ENCODE data around the gene INTS1.

Gene INTS1, protein sequence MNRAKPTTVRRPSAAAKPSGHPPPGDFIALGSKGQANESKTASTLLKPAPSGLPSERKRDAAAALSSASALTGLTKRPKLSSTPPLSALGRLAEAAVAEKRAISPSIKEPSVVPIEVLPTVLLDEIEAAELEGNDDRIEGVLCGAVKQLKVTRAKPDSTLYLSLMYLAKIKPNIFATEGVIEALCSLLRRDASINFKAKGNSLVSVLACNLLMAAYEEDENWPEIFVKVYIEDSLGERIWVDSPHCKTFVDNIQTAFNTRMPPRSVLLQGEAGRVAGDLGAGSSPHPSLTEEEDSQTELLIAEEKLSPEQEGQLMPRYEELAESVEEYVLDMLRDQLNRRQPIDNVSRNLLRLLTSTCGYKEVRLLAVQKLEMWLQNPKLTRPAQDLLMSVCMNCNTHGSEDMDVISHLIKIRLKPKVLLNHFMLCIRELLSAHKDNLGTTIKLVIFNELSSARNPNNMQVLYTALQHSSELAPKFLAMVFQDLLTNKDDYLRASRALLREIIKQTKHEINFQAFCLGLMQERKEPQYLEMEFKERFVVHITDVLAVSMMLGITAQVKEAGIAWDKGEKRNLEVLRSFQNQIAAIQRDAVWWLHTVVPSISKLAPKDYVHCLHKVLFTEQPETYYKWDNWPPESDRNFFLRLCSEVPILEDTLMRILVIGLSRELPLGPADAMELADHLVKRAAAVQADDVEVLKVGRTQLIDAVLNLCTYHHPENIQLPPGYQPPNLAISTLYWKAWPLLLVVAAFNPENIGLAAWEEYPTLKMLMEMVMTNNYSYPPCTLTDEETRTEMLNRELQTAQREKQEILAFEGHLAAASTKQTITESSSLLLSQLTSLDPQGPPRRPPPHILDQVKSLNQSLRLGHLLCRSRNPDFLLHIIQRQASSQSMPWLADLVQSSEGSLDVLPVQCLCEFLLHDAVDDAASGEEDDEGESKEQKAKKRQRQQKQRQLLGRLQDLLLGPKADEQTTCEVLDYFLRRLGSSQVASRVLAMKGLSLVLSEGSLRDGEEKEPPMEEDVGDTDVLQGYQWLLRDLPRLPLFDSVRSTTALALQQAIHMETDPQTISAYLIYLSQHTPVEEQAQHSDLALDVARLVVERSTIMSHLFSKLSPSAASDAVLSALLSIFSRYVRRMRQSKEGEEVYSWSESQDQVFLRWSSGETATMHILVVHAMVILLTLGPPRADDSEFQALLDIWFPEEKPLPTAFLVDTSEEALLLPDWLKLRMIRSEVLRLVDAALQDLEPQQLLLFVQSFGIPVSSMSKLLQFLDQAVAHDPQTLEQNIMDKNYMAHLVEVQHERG (N-terminal part only)
- total RNA-seq, result 152 to 199 reads per million in 2 experiments

DNA sequence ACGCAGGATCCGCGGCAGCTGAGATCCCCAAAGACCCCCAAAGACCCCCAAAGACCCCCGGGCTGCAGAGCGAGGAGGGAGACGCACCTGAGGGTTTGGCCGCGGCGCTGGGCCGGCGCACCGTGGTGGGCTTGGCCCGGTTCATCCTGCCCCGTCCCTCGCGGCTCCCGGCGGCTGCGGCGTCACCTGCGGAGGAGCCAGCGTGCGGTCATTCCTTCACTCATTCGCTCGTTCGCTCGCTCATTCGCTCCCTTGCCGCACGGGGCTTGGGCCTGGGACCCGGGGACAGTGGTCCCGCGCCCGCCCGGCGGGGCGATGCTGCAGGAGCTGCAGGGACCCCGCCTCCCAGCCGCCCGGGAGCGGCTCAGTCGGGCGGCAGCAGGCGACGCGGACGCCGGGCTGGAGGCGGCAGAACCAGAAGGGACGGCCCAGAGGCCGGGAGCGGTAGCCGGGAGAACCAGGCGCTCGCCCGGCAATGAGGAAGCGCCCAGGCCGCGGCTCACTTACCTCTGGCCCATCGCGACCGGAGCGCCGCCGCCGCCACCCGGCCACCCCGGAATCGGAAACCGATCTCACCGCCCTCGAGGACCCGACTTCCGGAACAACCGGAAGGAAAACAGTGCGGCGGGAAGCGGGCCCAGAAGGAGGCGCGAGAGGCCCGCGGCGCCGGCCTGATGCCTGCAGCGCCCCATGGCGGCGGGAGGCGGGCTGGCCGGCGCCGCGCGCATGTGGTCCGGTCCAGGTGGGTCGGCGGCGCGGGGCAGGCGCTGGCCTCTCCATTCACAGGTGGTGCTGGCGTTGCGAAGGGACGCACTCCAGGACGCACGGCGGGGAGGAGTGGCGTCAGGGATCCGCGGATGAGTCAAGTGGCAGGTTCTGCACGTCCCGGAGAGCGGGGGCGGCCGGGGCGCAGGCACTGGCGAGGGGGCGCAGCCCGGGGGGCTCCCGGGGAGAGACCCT lies at the start of gene INTS1:
Gene INTS1, minus strand, starts transcription at position 574 of the 960 bp plus-strand sequence. Its CDS starts 429 bp downstream, at position 145.
- peak; percentile 84 for DNase-seq (ENCODE audit: low read depth)

DNA sequence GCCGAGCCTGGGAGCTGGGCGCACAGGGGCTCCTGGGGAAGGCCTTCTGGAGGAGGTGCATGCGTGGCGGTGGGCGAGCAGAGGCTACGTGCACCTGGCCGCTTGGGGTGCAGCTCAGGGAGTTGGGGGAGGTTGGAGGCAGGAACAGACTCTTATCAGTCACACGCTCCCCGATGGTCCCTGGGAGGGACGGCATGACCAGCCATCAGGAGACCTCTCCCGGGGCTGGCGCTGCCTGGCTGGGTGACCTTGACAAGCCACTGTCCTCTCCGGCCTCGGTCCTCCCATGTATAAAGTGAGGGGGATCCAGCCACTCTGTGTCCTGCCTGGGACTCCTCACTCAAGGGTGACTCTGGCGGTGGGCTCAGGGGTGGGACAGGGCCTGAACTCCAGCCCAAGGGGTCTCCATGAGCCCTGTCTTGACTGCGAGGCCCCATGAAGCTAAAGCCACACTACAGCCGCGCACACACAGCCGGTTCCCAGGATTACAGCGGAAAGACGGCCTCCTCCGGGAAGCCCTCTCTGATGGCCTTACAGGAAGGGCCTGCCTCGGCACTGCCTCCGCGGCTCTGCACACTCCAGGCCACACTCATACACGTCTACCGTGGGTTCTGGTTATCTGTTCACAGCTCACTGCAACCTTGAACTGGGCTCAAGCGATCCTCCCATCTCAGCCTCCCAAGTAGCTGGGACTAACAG lies 49.5 kb upstream of the INTS1 start:
- DNase-seq (ENCODE audit: low read depth), result no peak

DNA sequence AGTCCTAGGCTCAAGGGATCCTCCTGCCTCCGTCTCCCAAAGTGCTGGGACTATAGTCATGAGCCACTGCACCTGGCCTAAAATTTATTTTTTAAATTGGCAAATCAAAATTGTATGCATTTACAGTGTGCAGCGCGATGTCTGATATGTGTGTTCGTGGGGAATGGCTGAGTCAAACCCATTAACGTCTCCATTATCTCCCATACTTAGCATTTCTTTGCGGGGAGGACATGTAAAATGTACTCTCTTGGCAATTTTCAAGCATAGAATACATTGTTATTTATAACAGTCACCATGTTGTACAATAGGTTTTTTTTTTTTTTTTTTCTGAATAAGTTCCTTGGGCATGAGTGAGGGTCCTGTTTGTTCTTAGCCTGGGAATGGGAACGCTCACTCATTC lies 48.0 kb upstream of the INTS1 start:
- no peak for DNase-seq (ENCODE audit: low read depth)

DNA sequence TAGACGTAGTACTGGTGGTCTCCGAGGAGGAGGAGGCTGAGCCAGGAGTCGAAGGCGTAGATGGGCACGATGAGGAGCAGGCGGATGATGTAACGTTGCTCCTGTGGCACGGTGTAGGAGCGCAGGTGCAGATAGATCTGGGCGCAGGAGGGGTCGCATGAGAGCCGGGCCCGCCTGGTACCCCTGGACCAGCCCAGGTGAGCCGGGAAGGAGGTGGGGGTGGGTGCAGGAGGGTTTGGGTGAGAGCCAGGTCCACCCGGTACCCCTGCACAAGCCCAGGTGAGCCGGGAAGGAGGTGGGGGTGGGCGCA lies 46.6 kb upstream of the INTS1 start:
- no peak for DNase-seq (ENCODE audit: low read depth)

DNA sequence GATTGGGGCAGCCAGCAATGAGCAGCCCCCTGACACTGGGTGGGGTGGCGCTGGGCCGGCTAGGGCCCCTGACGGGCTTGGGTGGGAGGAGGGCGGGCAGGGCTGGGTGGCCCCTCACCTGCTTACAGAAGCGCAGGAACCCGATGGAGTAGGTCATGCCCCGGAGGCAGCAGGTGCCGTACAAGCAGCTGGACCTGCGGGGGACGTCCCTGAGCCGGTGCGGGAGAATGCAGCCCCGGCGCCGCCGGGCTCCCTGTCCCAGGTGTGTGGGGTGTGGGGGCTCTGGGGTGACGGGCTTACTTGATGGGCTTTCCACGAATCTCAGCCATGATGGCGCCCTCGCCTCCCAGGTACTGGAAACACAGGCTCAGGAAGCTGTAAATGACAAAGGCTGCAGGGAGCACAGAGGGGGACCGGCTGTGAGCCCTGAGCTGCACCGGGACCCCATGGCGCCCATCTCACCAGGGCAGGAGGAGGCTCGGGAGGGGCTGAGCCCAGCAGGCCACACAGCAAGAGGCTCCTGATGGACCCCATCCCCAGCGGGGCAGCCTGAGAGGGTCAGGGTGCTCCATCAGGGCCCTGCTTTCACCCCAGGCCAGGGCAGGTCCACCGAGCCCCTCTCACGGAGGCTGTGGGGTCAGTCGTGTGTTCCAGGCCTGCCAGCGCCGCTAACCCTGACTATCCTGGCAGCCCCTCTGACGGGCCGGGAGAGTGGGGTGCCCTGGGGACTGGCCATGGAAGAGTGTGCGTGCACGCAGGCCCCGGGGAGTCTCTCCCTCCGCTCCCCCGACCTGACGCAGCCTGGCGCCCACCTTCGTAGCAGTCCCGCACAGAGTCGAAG lies 46.0 kb upstream of the INTS1 start:
- DNase-seq (ENCODE audit: low read depth), result no peak

DNA sequence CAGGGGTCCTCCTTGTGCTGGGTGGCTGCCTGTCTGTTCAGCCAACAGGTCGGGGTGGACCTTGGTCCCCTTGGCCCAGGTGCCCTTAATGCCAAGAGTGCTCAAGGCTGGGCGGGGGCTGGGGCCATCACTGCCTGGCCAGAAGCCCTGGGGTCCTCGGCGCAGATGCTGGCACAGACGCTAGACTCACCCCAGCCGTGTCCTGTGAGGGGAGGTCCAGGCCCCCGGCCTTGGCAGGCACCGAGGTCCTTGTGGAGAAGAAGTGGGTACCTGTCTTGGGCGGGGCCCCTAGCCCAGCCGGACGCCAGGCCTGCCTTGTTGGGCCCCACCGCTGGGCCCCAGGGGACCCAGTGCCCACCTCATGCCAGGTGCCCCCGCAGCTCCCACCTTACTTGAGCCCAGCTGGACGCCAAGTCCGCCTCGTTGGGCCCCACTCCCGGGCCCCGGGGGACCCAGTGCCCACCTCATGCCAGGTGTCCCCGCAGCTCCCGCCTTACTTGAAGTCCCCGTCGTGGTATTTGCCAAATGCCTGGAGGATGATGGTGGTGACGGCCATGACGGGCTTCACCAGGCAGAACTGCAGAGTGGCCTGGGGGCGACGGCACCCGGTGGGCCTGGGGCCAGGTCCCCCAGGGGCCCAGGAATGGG lies 45.3 kb upstream of the INTS1 start:
- no peak for DNase-seq (ENCODE audit: low read depth)

DNA sequence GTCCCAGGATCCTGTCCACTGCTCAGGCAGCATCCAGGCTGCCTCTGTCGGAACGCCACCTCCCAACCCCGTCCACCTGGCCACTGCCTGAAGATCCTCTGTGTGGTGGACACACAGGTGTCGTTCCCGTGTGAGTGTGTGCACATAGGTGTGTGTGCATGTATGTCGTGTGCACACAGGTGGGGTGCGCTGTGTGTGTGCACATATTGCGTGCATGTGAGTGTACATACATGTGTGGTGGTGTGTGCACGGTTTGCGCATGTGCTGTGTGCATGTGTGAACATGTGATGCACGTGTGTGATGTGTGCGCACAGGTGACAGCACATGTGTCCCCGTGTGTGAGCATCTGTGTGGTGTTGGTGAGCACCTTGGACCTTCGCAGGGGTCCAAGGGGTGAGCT lies 44.8 kb upstream of the INTS1 start:
- DNase-seq (ENCODE audit: low read depth), result no peak

DNA sequence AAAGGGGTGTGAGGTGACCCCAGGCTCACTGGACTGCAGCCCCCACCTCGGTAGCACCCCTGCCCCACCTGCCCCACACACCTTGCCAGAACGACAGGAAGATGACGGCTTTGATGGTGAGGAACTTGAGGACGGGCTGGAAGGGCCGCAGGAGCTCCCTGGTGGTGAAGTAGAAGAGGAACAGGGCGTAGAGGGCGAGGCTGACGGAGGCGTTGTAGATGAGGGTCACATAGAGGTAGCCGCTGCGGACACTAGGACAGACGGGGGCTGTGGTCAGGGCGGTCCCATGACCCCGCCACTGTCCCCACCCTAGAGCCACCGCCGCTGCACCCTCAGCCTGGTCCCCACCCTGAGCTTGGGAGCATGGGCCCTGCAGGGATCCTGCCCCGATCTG lies 44.2 kb upstream of the INTS1 start:
- no peak for DNase-seq (ENCODE audit: low read depth)

DNA sequence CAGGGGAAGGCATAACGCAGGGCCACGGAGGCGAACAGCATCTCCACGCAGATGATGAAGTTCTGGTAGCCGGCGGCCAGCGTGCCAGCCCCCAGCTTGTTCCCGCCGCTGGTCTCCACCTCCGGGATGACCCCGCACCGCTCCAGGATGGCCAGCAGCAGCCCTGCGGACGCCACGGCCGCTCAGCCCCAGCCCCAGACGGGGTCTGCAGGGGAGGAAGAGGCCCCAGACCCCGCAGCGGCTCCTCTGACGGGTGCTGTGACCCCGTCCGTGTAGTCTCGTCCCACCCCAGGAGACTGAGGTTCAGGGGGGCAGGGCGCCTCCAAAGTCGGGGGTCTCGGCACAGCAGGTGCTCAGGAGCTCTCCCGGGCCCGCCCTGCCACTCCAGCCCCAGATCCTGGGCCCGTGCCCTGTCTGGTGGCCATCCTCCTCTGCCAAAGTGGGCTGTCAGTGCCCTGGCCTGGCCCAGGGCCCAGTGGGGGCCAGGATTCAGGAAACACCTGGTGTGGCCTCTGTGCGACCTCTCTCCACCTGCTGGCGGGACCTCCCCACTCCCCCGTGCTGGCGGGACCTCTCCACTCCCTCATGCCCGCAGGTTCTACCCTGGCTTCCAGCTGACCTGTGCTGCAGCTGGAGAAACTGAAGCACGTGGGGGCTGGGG lies 43.7 kb upstream of the INTS1 start:
- no peak for DNase-seq (ENCODE audit: low read depth)

DNA sequence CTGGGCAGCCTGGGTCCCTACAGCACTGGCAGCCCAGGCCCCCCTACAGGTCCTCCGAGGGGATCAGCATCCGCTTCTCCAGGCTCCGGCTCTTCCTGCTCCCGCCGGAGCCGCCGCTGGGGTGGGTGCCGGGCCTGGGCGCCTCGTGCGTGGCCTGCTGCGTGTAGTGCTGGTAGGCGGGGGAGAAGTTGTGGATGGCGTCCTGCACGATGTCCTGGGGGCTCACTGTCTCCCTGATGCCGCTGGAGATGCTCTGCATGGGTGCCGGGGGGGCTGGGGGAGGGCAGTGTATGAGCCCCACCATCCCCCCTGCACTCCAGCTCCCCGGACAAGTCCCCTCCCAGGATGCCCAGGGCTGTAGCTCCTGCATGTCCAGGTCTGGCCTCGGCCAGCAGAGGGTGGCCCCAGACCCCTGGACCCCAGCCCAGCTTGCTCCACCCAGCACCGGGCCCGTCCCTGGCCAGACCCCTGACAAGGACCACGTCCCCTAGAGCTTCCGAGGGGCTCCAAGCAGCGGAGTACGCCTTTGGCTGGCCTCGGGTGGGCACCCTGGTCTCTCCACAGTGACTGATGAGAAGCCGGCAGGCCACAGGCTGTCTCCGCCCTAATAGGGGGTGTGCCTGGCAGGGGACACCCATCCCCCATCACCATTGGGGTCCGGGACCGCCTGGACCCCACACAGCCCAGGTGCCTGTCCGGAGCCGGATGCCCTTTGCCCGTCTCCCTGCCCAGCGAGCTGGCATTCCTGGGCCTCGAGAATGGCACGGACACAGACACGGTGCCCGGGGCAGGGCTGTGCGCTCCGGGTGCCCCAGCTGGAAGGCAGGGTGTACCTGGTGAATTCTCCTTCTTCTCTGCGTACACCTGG lies 43.0 kb upstream of the INTS1 start:
- DNase-seq (ENCODE audit: low read depth), result no peak

DNA sequence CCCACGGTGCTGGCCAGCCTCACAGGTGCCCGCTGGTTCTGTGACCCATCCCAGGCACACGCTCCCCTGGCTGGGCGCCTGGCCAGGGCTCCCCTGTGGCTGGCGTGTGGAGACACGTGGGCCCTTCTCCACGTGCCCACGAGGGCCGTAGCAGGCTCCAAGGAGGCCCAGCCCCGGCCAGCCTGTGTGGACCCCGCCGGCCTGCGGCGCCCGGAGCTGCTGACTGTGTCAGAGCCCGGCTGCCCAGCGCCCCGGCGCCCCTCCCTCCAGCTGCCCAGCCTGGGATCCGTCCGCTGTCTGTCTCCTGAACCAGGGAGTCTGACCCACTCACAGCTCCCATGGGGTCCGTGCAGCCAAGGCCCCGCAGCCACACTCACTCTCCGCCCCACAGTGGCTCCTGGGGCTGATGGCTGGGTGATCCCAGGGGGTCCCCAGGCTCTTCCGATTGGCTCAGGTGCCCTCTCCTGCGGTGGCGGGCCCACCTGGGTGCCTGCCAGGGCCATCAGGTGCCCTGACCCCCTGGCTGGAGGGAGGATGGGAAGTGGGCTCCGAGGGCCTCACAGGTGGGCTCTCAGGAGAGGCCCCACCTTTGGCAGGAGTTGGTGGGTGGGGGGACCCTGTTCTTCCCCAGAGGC lies 42.2 kb upstream of the INTS1 start:
- DNase-seq (ENCODE audit: low read depth), result no peak

DNA sequence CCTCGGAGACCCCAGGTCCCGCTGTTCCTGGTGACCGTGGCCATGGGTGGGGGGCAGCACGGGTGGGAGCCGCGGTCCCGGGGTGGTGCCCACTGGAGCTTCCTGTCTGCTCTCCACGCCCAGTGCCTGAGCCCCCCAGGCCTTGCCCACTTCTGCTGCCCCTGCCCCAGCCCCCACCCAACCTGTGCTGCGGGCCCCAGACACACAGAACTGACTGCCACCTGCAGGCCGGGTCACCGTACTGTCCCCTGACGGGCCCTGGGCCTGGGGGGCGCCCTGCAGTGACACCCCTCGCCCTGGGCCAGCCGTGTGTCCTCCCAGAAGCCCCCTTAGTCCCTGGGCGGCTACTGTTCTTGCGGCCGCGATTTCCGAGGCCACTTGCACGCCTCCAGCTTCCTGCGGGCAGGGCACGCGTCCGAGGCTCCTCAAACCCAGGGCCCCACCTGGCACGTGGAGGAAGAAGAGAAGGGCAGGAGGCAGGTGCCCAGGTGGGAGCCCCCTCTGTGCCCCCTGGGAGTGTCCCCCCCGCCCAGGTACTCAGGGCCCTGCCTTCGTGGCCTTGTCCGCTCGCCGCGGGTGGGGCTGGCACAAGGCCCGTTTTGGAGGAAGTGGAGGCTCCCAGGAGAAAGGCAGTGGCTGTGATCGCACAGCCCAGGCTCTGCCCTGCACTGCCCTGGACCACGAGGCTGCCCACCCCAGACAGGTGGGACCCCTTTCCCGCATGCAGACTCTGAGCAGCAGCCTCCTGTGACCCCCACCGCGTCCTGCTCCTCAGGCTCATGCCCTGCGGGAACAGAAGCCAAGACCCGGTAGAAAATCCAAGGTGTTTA lies 41.4 kb upstream of the INTS1 start:
- DNase-seq (ENCODE audit: low read depth), result no peak

DNA sequence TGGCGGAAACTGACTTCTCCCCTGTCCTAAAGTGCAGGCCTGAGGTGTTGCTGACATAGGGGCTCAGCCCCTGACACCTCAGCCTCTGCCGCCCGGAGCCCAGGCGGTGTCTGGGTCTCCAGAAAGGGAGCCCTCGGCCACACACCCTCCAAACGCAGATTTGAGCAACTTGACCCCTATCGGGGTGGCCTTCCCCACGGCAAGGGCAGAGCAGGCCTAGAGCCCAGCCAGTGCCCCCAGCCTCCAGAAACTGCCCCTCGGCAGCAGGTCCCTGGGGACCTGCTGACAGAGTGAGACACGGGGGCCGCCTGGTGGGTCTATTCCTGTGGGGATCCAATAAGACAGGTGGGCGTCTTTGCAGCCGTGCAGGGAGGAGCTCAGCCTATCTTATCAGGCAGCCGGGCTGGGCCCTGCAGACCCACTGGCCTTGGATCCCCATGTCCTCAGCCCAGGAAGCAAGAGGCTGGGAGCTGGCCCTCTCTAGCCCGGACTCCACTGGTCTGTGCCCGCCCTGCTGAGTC lies 40.8 kb upstream of the INTS1 start:
- no peak for DNase-seq (ENCODE audit: low read depth)

DNA sequence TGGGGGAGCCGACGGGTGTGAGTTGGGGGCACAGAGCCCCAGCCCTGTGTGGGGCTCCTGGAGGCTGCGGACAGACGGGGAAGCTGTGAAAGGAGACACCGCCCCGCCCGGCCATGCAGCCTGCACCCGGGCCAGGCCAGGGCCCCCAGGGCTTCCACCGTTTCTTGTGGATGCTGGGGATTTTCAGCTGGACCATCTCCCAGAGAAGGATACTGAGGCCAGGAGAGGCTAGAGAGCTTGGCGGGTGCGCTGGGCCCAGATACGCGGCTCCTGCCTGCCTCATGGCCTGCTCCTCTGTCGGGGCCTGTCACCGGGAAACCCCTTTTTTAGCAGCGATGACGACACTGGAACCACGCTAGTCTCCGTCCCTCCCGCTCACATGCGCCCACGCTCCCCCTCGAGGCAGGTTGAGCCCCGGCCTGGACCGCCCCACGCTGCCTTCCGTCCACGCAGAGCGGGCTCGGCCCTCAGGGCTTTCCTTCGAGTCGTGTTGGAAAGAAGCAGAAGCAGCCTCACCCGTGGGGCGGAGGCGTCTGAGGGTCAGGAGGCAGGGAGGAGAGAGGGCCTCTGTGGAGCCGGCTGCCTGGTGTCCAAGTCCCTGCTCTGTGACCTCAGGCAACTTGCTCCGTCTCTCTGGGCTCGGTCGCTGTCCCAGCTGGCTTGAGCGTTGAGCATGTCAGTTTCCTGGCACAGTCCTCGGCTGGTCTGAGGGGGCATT lies 40.1 kb upstream of the INTS1 start:
- DNase-seq (ENCODE audit: low read depth), result no peak

DNA sequence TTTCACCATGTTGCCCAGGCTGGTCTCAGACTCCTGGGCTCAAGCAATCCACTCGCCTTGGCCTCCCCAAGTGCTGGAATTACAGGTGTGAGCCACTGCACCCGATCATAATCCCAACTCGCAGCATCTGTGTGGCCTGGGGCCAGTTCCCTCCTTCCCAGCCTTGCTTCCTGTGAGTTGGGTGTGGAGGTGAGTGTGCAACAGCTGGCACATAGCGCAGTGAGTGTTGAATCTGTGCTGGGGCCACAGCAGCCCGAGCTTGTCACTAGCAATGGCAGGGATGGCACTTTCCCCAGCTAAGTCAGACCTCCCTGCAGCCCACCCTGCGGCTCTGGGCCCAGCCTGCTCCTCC lies 39.6 kb upstream of the INTS1 start:
- no peak for DNase-seq (ENCODE audit: low read depth)
